ENCODE results near the gene AGFG1.

Gene AGFG1

DNA sequence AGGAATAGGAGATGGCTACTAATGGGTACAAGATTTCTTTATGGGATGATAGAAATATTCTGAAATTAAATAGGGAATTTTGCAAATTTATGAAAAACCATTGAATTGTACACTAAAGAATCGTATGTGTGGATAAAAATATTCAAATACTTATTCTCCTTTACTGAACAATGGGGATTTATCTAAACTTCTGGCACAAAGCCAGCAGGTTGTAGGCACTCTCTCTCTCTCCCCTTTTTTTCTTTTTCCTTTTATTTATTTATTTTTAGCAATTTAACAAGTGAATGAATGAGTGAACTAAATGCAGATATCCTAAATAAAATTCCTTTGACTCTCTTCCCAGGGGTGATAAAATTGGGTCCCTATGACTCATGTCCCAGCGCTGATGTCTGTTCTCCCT, 104.9 kb downstream of the AGFG1 start:
- H3K9me3 ChIP-seq (ENCODE audit: insufficient read depth, low read length, severe bottlenecking): no peaks in the 10 kb centered on the region
- no peak for ATAC-seq (ENCODE audit: insufficient read depth, low read depth)
- H2AFZ ChIP-seq (ENCODE audit: low read depth, low read length): no peak overlapping the region
- H4K20me1 ChIP-seq (ENCODE audit: insufficient read depth, low read length): no peaks in the 10 kb centered on the region
- H3K79me2 ChIP-seq (ENCODE audit: insufficient read depth, low read length): no peaks in the 10 kb centered on the region
- H3K27ac ChIP-seq (ENCODE audit: low read length): no peak overlapping the region
- H3K4me1 ChIP-seq (ENCODE audit: insufficient read depth, low read length): no peaks in the 10 kb centered on the region
- no peaks in the 10 kb centered on the region for H3K36me3 ChIP-seq (ENCODE audit: insufficient read depth, low read length)
- H3K4me3 ChIP-seq (ENCODE audit: low read depth in 1 of 2, low read length in 2 of 2): no peak overlapping the region
- H3K4me2 ChIP-seq (ENCODE audit: insufficient read depth, low read length): no peak overlapping the region
- peaks cover 2% of the 10 kb centered on the region for H3K27me3 ChIP-seq (ENCODE audit: insufficient read depth, low read length, poor library complexity)
- no peak for TF ChIP-seq EZH2 (IDR thresholded peaks at IDR 0.05; ENCODE audit: borderline replicate concordance, low read depth, low read length, severe bottlenecking)
- TF ChIP-seq, protein P1, sequence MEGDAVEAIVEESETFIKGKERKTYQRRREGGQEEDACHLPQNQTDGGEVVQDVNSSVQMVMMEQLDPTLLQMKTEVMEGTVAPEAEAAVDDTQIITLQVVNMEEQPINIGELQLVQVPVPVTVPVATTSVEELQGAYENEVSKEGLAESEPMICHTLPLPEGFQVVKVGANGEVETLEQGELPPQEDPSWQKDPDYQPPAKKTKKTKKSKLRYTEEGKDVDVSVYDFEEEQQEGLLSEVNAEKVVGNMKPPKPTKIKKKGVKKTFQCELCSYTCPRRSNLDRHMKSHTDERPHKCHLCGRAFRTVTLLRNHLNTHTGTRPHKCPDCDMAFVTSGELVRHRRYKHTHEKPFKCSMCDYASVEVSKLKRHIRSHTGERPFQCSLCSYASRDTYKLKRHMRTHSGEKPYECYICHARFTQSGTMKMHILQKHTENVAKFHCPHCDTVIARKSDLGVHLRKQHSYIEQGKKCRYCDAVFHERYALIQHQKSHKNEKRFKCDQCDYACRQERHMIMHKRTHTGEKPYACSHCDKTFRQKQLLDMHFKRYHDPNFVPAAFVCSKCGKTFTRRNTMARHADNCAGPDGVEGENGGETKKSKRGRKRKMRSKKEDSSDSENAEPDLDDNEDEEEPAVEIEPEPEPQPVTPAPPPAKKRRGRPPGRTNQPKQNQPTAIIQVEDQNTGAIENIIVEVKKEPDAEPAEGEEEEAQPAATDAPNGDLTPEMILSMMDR (IDR thresholded peaks at IDR 0.05; ENCODE audit: borderline replicate concordance, extremely low read depth, low read length, poor library complexity, severe bottlenecking): no peak
- no peak for DNase-seq
- H3K9ac ChIP-seq (ENCODE audit: low read depth, low read length): no peak overlapping the region

GRCh38 chr2:227577555-227577954, 105.6 kb downstream of the AGFG1 start:
- H3K9me3 ChIP-seq (ENCODE audit: insufficient read depth, low read length, severe bottlenecking): peaks cover 4% of the 10 kb centered on the region
- H3K4me3 ChIP-seq (ENCODE audit: low read depth in 1 of 2, low read length in 2 of 2): no peak overlapping the region
- no peak overlapping the region for H3K9ac ChIP-seq (ENCODE audit: low read depth, low read length)
- no peaks in the 10 kb centered on the region for H3K36me3 ChIP-seq (ENCODE audit: insufficient read depth, low read length)
- ATAC-seq (ENCODE audit: insufficient read depth, low read depth): no peak
- TF ChIP-seq, protein P1 (IDR thresholded peaks at IDR 0.05; ENCODE audit: borderline replicate concordance, extremely low read depth, low read length, poor library complexity, severe bottlenecking): no peak
- no peak for TF ChIP-seq EZH2 (IDR thresholded peaks at IDR 0.05; ENCODE audit: borderline replicate concordance, low read depth, low read length, severe bottlenecking)
- H4K20me1 ChIP-seq (ENCODE audit: insufficient read depth, low read length): no peaks in the 10 kb centered on the region
- no peak overlapping the region for H3K4me2 ChIP-seq (ENCODE audit: insufficient read depth, low read length)
- DNase-seq: no peak
- H3K27me3 ChIP-seq (ENCODE audit: insufficient read depth, low read length, poor library complexity): peaks cover 2% of the 10 kb centered on the region
- no peak overlapping the region for H2AFZ ChIP-seq (ENCODE audit: low read depth, low read length)
- H3K27ac ChIP-seq (ENCODE audit: low read length): no peak overlapping the region
- H3K79me2 ChIP-seq (ENCODE audit: insufficient read depth, low read length): no peaks in the 10 kb centered on the region
- no peaks in the 10 kb centered on the region for H3K4me1 ChIP-seq (ENCODE audit: insufficient read depth, low read length)

DNA sequence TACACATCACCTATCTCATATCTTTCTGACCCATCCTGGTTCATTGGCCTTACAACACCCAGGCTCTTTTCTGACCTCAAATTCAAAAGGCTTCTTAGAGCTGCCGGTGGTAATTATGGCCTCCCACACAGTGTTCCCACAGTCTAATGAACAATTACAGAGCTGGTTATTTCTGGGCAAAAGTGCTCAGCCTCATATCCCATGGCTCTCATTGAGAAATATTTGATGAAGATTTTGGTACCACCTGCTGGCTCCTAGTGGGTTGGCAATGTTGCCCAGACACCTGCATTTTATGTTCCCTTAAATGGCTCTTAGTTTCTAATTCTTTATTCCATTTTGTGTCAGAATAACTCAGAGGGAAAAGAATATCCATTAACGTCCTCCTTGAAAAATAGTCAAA, 106.7 kb downstream of the AGFG1 start:
- DNase-seq (no peak), ATAC-seq (ENCODE audit: insufficient read depth, low read depth) (no peak)
- H3K36me3 ChIP-seq (ENCODE audit: insufficient read depth, low read length): no peaks in the 10 kb centered on the region
- no peaks in the 10 kb centered on the region for H4K20me1 ChIP-seq (ENCODE audit: insufficient read depth, low read length)
- no peaks in the 10 kb centered on the region for H3K79me2 ChIP-seq (ENCODE audit: insufficient read depth, low read length)
- no peaks in the 10 kb centered on the region for H3K4me1 ChIP-seq (ENCODE audit: insufficient read depth, low read length)
- no peak overlapping the region for H3K9ac ChIP-seq (ENCODE audit: low read depth, low read length)
- no peak overlapping the region for H3K4me3 ChIP-seq (ENCODE audit: low read depth in 1 of 2, low read length in 2 of 2)
- no peak overlapping the region for H3K4me2 ChIP-seq (ENCODE audit: insufficient read depth, low read length)
- H2AFZ ChIP-seq (ENCODE audit: low read depth, low read length): no peak overlapping the region
- peaks cover 2% of the 10 kb centered on the region for H3K27me3 ChIP-seq (ENCODE audit: insufficient read depth, low read length, poor library complexity)
- no peak overlapping the region for H3K27ac ChIP-seq (ENCODE audit: low read length)
- peaks cover 13% of the 10 kb centered on the region for H3K9me3 ChIP-seq (ENCODE audit: insufficient read depth, low read length, severe bottlenecking)
- TF ChIP-seq, protein P1 (IDR thresholded peaks at IDR 0.05; ENCODE audit: borderline replicate concordance, extremely low read depth, low read length, poor library complexity, severe bottlenecking): no peak
- no peak for TF ChIP-seq EZH2 (IDR thresholded peaks at IDR 0.05; ENCODE audit: borderline replicate concordance, low read depth, low read length, severe bottlenecking)

DNA sequence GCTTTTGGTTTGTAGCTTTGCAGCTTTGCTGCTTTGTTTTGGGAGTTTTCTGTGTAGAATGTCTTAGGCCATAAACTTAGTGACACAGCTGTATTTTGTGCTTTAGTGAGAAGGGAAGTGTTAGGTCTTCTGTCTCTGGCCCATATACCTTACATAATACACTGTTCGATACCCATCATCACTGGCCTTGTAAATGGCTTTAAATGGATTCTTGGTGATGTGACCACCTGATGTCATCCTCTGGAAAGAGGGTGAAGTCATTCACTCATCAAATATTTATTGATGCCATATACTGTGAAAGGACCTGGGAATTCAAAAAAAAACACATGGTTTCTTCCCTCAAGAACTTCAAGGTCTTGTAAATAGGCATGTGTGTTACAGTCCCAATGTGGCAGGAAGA, 107.8 kb downstream of the AGFG1 start:
- Histone ChIP-seq H3K9ac (ENCODE audit: low read depth, low read length) (no peak overlapping the region), H3K4me3 (ENCODE audit: low read depth in 1 of 2, low read length in 2 of 2) (no peak overlapping the region), H2AFZ (ENCODE audit: low read depth, low read length) (no peak overlapping the region), H3K36me3 (ENCODE audit: insufficient read depth, low read length) (no peaks in the 10 kb centered on the region), H3K9me3 (ENCODE audit: insufficient read depth, low read length, severe bottlenecking) (peaks cover 13% of the 10 kb centered on the region), H3K4me1 (ENCODE audit: insufficient read depth, low read length) (no peaks in the 10 kb centered on the region), H3K27me3 (ENCODE audit: insufficient read depth, low read length, poor library complexity) (peaks cover 2% of the 10 kb centered on the region), H4K20me1 (ENCODE audit: insufficient read depth, low read length) (no peaks in the 10 kb centered on the region), H3K27ac (ENCODE audit: low read length) (no peak overlapping the region), H3K79me2 (ENCODE audit: insufficient read depth, low read length) (no peaks in the 10 kb centered on the region), H3K4me2 (ENCODE audit: insufficient read depth, low read length) (no peak overlapping the region)
- ATAC-seq (ENCODE audit: insufficient read depth, low read depth) (no peak), DNase-seq (no peak)
- TF ChIP-seq EZH2 (IDR thresholded peaks at IDR 0.05; ENCODE audit: borderline replicate concordance, low read depth, low read length, severe bottlenecking): no peak
- TF ChIP-seq, protein P1 (IDR thresholded peaks at IDR 0.05; ENCODE audit: borderline replicate concordance, extremely low read depth, low read length, poor library complexity, severe bottlenecking): no peak
